ENCODE data around the gene HHIPL2. TPM values are rescaled to one million over a fixed set of nuclear protein-coding genes. Genes with fewer than 3 reads are reported as not detected.

Gene HHIPL2
- total and polyA plus RNA-seq, 2 of the 4 experiments (the other 2 are of a cell fraction) = under 0.01 to 0.12 TPM

- H3K23ac ChIP-seq (ENCODE audit: low read depth, low read length) = no peak overlapping the region
- no peak overlapping the region for H3K14ac ChIP-seq (replicated peaks; ENCODE audit: low read depth, low read length)
- ChIA-PET POLR2A (ENCODE audit: unreplicated experiment) (interaction anchor here (0.5 kb wide), 1 partner anchor 33 kb away, joined by 3 read pairs; no protein-coding TSS in a partner anchor), CTCF (interaction anchor here (0.8 kb wide), 1 partner anchor 15 kb away, joined by 3 read pairs; no protein-coding TSS in a partner anchor)
- no peaks in the 10 kb centered on the region for H3K9me3 ChIP-seq (ENCODE audit: control insufficient read depth, insufficient read depth, low read length)
- no peak overlapping the region for H2BK15ac ChIP-seq (ENCODE audit: low read depth, low read length)
- H3K18ac ChIP-seq (ENCODE audit: low read depth, low read length) = no peak overlapping the region
- no peak overlapping the region for H3K27ac ChIP-seq (ENCODE audit: insufficient read depth, low read length)
- ATAC-seq (ENCODE audit: low read depth) (no peak), DNase-seq (no peak)
- H3K9ac ChIP-seq (ENCODE audit: low read depth, low read length) = no peak overlapping the region
- H2BK20ac ChIP-seq (ENCODE audit: low read depth, low read length) = no peak overlapping the region
- H3K9me1 ChIP-seq (ENCODE audit: insufficient read depth, low read length) = no peaks in the 10 kb centered on the region
- WGBS, 2 experiments (ENCODE audit: extremely low coverage in 2 of 2, insufficient read length in 1 of 2) = no CpG with 5 or more reads among the region's 1 CpG
- no peak overlapping the region for H3K4me2 ChIP-seq (ENCODE audit: low read depth, low read length)
- BruUV-seq (replicated peaks) = no TSS peak
- no peak overlapping the region for H2BK5ac ChIP-seq (ENCODE audit: low read depth, low read length, poor library complexity, severe bottlenecking)
- no peaks in the 10 kb centered on the region for H3K27me3 ChIP-seq (ENCODE audit: control insufficient read depth, insufficient read depth, low read length)
- H3K4me1 ChIP-seq (ENCODE audit: control insufficient read depth, insufficient read depth, low read length) = no peaks in the 10 kb centered on the region
- no peak overlapping the region for H2AFZ ChIP-seq (replicated peaks; ENCODE audit: low read length, poor library complexity)
- no peak overlapping the region for H2AK5ac ChIP-seq (ENCODE audit: low read depth, low read length)
- peaks cover 0 to 6% of the 10 kb centered on the region in 2 experiments; a peak in 2 of 4 replicates for H3K79me1 ChIP-seq (ENCODE audit: low read depth in 1 of 2, low read length in 2 of 2)
- no peak overlapping the region for H4K8ac ChIP-seq (ENCODE audit: low read depth in 2 of 2, low read length in 2 of 2)
- in situ Hi-C loops (cut with MboI; ENCODE audit: low sequenced_read_pairs) (no loop called here), dilution Hi-C loops (cut with HindIII; ENCODE audit: low sequenced_read_pairs, unreplicated experiment) (no loop called here), intact Hi-C loops (cut with micrococcal nuclease) (no loop called here)
- H4K20me1 ChIP-seq (ENCODE audit: insufficient read depth, low read length) = no peaks in the 10 kb centered on the region
- no peak overlapping the region for H2BK120ac ChIP-seq (ENCODE audit: low read depth, low read length)
- no peak overlapping the region for H3K56ac ChIP-seq (ENCODE audit: extremely low read depth, insufficient read depth, low read length)
- H4K5ac ChIP-seq (ENCODE audit: low read depth, low read length) = no peak overlapping the region
- no peak overlapping the region for H4K91ac ChIP-seq (ENCODE audit: insufficient read depth, low read depth, low read length)
- H3K4me3 ChIP-seq (ENCODE audit: insufficient read depth, low read depth, low read length) = no peak overlapping the region
- no peak for TF ChIP-seq MAZ (IDR thresholded peaks at IDR 0.05; ENCODE audit: borderline replicate concordance, low read depth, low read length)
- TF ChIP-seq CEBPB (IDR thresholded peaks at IDR 0.05; ENCODE audit: low read depth, low read length) = no peak
- TF ChIP-seq FOS (IDR thresholded peaks at IDR 0.05; ENCODE audit: low read depth, low read length) = no peak
- TF ChIP-seq CHD1 (IDR thresholded peaks at IDR 0.05; ENCODE audit: low read depth, low read length) = no peak
- no peak for TF ChIP-seq USF2 (IDR thresholded peaks at IDR 0.05; ENCODE audit: low read depth, low read length)
- no peak for TF ChIP-seq RFX5 (IDR thresholded peaks at IDR 0.05; ENCODE audit: low read depth, low read length)
- no peak for TF ChIP-seq SMC3 (IDR thresholded peaks at IDR 0.05; ENCODE audit: low read depth, low read length)
- TF ChIP-seq CTCF (conservative IDR thresholded peaks at IDR 0.05; ENCODE audit: low read depth, low read length) = no peak
- no peak for TF ChIP-seq NFE2L2 (IDR thresholded peaks at IDR 0.05; ENCODE audit: low read depth, low read length)
- TF ChIP-seq MAFK (IDR thresholded peaks at IDR 0.05; ENCODE audit: low read depth, low read length) = no peak
- no peak for TF ChIP-seq RAD21 (IDR thresholded peaks at IDR 0.05; ENCODE audit: low read length)
- TF ChIP-seq POLR2A (IDR thresholded peaks at IDR 0.05; ENCODE audit: low read depth, low read length) = no peak
- TF ChIP-seq ELK1 (IDR thresholded peaks at IDR 0.05; ENCODE audit: borderline replicate concordance, low read depth, low read length) = no peak
- no peak for TF ChIP-seq RCOR1 (IDR thresholded peaks at IDR 0.05; ENCODE audit: insufficient replicate concordance, low read length)
- TF ChIP-seq MXI1 (IDR thresholded peaks at IDR 0.05; ENCODE audit: borderline replicate concordance, low read depth, low read length) = no peak
- no peak for TF ChIP-seq BHLHE40 (IDR thresholded peaks at IDR 0.05; ENCODE audit: low read depth, low read length)
- H2AK9ac ChIP-seq (replicated peaks; ENCODE audit: low read depth, low read length, poor library complexity) = no peak overlapping the region
- no peak overlapping the region for H3K4ac ChIP-seq (ENCODE audit: low read depth, low read length)
- H3K36me3 ChIP-seq (ENCODE audit: control insufficient read depth, insufficient read depth, low read length) = peaks cover 7% of the 10 kb centered on the region
Measured at GRCh38 chr1:222561656-222562055, 13.8 kb upstream of the HHIPL2 start.

All from IMR-90 (cell line).